Activated T-cell treated with anti-CD3 and anti-CD28 coated beads, Interleukin-2, amount 50 U/mL, for 1 hour (primary cell): ENCODE data around the gene FAM53B.

Source experiments
- DNase-seq: peaks from one replicate; pipeline ENCODE4 v3.0.0-alpha.2; 2020

FAM53B gene

GRCh38 chr10:124605001-124605370 is 139.2 kb downstream of the FAM53B start:
- no peak for DNase-seq

GRCh38 chr10:124604214-124605000 is 139.8 kb downstream of the FAM53B start:
- DNase-seq, result no peak

GRCh38 chr10:124603376-124604213 is 140.6 kb downstream of the FAM53B start:
- no peak for DNase-seq

GRCh38 chr10:124602646-124603365 is 141.4 kb downstream of the FAM53B start:
- DNase-seq, result no peak

- no peak for DNase-seq
These were observed 142.0 kb downstream of the FAM53B start for GRCh38 chr10:124602121-124602561.

- no peak for DNase-seq
These were observed 142.6 kb downstream of the FAM53B start for GRCh38 chr10:124601431-124602120.

GRCh38 chr10:124601016-124601415 is 143.2 kb downstream of the FAM53B start:
- no peak for DNase-seq

GRCh38 chr10:124600051-124600880 is 143.9 kb downstream of the FAM53B start:
- no peak for DNase-seq

- no peak for DNase-seq
These were observed 144.6 kb downstream of the FAM53B start for GRCh38 chr10:124599588-124600050.

GRCh38 chr10:124598773-124599587 is 145.2 kb downstream of the FAM53B start:
- DNase-seq, result no peak

- DNase-seq, result no peak
These were observed 146.0 kb downstream of the FAM53B start for GRCh38 chr10:124598196-124598595.

GRCh38 chr10:124597846-124598165 is 146.4 kb downstream of the FAM53B start:
- DNase-seq, result no peak

- DNase-seq, result no peak
These were observed 147.0 kb downstream of the FAM53B start for GRCh38 chr10:124596962-124597845.

GRCh38 chr10:124596116-124596785 is 147.9 kb downstream of the FAM53B start:
- DNase-seq, result no peak

GRCh38 chr10:124595143-124595883 is 148.9 kb downstream of the FAM53B start:
- no peak for DNase-seq

GRCh38 chr10:124594240-124594639 is 149.9 kb downstream of the FAM53B start:
- no peak for DNase-seq

GRCh38 chr10:124593431-124593985 is 150.7 kb downstream of the FAM53B start:
- no peak for DNase-seq
